GM12873 (cell line): Measurements from ENCODE around the gene LAMP5.

ENCODE experiments used
- TF ChIP-seq, protein P1 (sequence below): IDR thresholded peaks from 2 replicates; pipeline ENCODE4 v1.5.1; 2012; ENCODE audit warnings: low read depth, mild to moderate bottlenecking, moderate library complexity, low read length, control low read depth; ENCODE audit not compliant: insufficient read depth; ENCODE audit errors: missing control alignments

LAMP5 gene, protein sequence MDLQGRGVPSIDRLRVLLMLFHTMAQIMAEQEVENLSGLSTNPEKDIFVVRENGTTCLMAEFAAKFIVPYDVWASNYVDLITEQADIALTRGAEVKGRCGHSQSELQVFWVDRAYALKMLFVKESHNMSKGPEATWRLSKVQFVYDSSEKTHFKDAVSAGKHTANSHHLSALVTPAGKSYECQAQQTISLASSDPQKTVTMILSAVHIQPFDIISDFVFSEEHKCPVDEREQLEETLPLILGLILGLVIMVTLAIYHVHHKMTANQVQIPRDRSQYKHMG

DNA sequence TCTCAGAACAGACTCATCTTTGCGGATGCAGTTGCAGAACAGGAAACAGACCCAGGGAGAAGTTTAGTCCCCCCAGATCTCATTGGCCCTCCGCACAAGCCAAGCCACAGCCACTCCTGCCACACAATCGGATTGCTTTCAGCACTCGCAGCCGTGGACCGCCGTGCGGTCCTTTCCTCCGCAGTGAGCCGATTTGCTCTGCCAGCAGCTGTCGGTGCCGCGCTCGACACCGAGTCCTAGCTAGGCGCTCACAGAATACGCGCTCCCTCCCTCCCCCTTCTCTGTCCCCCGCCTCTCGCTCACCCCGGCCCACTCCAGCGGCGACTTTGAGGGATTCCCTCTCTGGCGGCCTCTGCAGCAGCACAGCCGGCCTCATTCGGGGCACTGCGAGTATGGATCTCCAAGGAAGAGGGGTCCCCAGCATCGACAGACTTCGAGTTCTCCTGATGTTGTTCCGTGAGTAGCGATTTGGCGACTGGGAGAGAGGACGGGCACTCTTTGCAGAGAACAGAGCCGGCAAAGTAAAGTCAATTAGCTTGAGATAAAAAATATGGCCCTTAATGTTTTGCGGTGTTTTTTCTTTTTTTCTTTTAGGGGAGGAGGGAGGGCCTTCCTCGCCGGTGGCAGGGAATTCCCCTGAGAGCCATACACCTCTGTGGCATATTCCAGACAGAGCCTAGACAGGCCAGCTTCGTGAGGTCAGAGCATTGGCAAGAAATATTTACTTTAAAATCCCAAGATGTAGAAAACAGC is at the start of gene LAMP5:
LAMP5 (plus strand) TSS at position 130 of the 753 bp plus-strand sequence; CDS start at position 393, 263 bp downstream.
- TF ChIP-seq, protein P1, sequence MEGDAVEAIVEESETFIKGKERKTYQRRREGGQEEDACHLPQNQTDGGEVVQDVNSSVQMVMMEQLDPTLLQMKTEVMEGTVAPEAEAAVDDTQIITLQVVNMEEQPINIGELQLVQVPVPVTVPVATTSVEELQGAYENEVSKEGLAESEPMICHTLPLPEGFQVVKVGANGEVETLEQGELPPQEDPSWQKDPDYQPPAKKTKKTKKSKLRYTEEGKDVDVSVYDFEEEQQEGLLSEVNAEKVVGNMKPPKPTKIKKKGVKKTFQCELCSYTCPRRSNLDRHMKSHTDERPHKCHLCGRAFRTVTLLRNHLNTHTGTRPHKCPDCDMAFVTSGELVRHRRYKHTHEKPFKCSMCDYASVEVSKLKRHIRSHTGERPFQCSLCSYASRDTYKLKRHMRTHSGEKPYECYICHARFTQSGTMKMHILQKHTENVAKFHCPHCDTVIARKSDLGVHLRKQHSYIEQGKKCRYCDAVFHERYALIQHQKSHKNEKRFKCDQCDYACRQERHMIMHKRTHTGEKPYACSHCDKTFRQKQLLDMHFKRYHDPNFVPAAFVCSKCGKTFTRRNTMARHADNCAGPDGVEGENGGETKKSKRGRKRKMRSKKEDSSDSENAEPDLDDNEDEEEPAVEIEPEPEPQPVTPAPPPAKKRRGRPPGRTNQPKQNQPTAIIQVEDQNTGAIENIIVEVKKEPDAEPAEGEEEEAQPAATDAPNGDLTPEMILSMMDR: no peak

DNA sequence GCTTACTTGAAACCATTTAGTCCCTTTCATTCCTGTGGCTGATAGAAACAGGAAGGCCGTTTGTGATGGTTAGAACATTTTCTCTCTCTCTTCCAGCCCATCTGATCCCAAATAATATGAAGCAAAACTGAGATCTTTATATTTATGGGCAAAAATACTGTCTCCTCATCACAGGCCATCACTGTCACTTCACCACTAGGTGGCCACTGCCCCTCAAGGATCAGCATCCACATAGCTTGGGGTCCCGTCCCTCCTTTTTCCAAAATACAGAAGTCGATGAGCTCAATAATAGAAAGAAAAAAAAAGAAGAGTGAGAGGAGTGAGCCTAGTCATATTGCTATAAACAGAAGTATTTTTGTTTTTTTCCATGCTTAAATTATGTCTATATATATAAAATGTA is 46.4 kb upstream of the LAMP5 start:
- TF ChIP-seq, protein P1: peak; percentile 70

DNA sequence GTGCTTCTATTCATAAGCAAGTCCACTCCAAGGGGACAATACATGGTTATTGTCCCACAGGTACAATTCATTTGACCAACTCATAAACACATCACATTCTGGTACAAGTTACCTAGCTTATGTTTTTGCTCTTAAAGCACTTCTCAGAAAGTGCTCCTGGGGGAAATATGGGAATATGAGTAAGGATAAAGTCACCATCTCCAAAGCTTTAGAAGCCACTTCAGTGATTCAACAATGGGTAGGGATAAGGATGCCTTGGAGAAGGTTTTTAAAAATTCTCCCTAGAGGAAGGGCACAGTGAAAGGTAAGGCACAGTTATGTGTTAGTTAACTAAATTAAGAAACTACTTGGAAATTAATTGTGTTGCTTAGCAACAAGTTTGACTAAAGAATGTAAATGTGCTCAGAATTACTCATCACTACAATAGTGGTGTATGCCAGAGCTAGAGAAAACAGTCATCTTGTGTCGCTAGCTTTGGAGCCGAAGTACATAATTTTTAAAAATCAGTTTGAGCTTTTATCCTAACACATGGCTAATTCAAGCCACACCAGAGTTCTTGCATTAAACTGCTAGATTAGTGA is 39.5 kb upstream of the LAMP5 start:
- TF ChIP-seq, protein P1: no peak

DNA sequence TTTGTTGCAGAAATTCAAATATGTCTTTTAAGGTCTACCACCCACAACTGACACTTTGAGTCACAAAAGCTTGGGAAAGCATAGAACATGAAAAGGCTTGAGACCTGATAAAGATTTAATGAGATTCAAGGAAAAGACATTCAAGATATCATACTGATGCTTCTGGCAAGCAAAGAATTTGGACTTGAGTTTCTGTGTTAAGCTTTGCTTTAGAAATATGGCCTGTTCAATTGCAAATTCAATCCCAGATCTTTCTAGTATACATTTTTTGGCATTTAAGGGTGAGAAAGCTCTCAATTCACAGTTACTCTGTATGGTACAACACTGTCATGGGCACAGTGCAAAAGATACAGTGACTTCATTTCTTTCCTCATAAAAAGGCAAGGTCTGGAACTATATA is 38.9 kb upstream of the LAMP5 start:
- TF ChIP-seq, protein P1: no peak

DNA sequence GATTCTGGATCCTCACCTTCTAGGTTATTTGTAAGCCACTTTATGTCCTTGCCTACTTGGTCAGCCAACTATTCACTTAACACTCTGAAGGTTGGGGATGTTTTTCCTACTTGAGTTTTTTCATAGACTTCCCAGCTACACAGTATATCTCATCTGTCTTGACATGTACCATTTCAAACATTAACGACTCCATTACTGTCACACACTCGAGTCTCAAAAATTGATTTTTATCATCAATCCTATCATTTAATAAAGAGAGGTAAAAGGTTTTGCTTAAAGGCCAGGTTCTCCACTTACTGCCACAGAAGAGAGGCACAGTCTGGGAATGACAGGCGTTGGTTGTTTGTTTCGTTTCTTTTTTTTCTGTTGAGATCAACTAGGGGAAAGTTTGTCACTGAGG is 38.2 kb upstream of the LAMP5 start:
- TF ChIP-seq, protein P1: no peak

DNA sequence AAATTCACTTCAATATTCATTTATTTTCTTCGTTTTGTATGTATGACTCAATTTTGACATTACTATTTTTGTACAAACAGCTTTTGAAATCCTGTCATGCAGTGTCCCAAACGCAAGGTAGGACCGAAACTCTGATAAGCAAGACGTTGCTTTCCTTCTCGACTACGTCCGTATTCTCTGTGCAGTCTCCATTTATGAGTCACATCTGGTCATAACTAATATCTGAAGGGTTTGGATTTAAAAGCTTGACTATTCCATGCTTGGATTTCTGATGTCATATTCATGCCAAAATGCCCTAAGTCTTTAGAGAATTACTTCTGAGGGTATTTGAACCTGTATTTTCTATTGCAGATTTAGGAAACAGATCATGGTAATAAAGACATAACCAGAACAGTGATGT is 37.8 kb upstream of the LAMP5 start:
- TF ChIP-seq, protein P1: no peak

DNA sequence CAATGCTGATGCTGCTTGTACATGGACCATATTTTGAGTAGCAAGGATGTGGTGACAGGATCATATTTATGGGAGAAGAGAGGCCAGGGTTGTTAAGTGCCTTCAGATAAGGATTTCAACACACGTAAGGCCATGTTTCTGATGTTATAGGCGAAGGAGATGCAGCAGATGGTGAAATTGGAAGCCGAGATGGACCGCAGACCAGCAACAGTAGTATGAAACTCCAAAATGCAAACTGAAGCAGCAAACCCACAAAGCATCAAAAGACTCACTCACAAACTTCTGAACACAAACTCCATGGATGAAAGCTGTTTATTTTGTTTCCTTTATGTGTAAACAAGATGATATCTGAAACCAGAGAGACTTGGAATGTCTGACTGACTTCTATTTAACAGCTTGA is 35.6 kb upstream of the LAMP5 start:
- TF ChIP-seq, protein P1: no peak
